Measurements from ENCODE around the gene CAMP. TPM values are rescaled to one million over a fixed set of nuclear protein-coding genes. Genes with fewer than 3 reads are reported as not detected.
"Not testable (repeated sequence)": the region's sequence is repeated elsewhere in the genome, so short reads cannot be mapped to it uniquely, and the experiment has no call there.

Gene CAMP
- total RNA-seq, 1 experiment from 2014 or later: not detected

- not testable (repeated sequence) for DNase-seq (ENCODE audit: extremely low read depth, low read depth)
Observed at GRCh38 chr3:48211776-48212175, 11.5 kb upstream of the CAMP start.

GRCh38 chr3:48214225-48214624, 9.1 kb upstream of the CAMP start:
- no peak for DNase-seq (ENCODE audit: extremely low read depth, low read depth)

- DNase-seq (ENCODE audit: extremely low read depth, low read depth): no peak
Observed at GRCh38 chr3:48215019-48215418, 8.3 kb upstream of the CAMP start.

- no peak for DNase-seq (ENCODE audit: extremely low read depth, low read depth)
Observed at GRCh38 chr3:48215466-48215865, 7.8 kb upstream of the CAMP start.

- DNase-seq (ENCODE audit: extremely low read depth, low read depth): no peak
Observed at GRCh38 chr3:48215876-48216275, 7.4 kb upstream of the CAMP start.

GRCh38 chr3:48217449-48217848, 5.8 kb upstream of the CAMP start:
- DNase-seq (ENCODE audit: extremely low read depth, low read depth): no peak

- DNase-seq (ENCODE audit: extremely low read depth, low read depth): no peak
Observed at GRCh38 chr3:48218537-48218936, 4.8 kb upstream of the CAMP start.

GRCh38 chr3:48219543-48219942, 3.8 kb upstream of the CAMP start:
- no peak for DNase-seq (ENCODE audit: extremely low read depth, low read depth)

GRCh38 chr3:48220746-48221145, 2.5 kb upstream of the CAMP start:
- no peak for DNase-seq (ENCODE audit: extremely low read depth, low read depth)

- no peak for DNase-seq (ENCODE audit: extremely low read depth, low read depth)
Observed at GRCh38 chr3:48225587-48225986, 2.3 kb downstream of the CAMP start.

GRCh38 chr3:48226939-48227338, 3.6 kb downstream of the CAMP start:
- no peak for DNase-seq (ENCODE audit: extremely low read depth, low read depth)

GRCh38 chr3:48232232-48232631, 8.9 kb downstream of the CAMP start:
- DNase-seq (ENCODE audit: extremely low read depth, low read depth): no peak

- DNase-seq (ENCODE audit: extremely low read depth, low read depth): peak; percentile 64
Observed at GRCh38 chr3:48232734-48233133, 9.4 kb downstream of the CAMP start.

- DNase-seq (ENCODE audit: extremely low read depth, low read depth): no peak
Observed at GRCh38 chr3:48233542-48233941, 10.2 kb downstream of the CAMP start.

GRCh38 chr3:48236531-48236930, 13.2 kb downstream of the CAMP start:
- no peak for DNase-seq (ENCODE audit: extremely low read depth, low read depth)

- no peak for DNase-seq (ENCODE audit: extremely low read depth, low read depth)
Observed at GRCh38 chr3:48238531-48239085, 15.3 kb downstream of the CAMP start.

GRCh38 chr3:48240000-48240963, 17.0 kb downstream of the CAMP start:
- no peak for DNase-seq (ENCODE audit: extremely low read depth, low read depth)

- DNase-seq (ENCODE audit: extremely low read depth, low read depth): no peak
Observed at GRCh38 chr3:48241796-48242455, 18.6 kb downstream of the CAMP start.

GRCh38 chr3:48243886-48244285, 20.6 kb downstream of the CAMP start:
- DNase-seq (ENCODE audit: extremely low read depth, low read depth): no peak

GRCh38 chr3:48244461-48244860, 21.2 kb downstream of the CAMP start:
- DNase-seq (ENCODE audit: extremely low read depth, low read depth): no peak

GRCh38 chr3:48245136-48245535, 21.8 kb downstream of the CAMP start:
- DNase-seq (ENCODE audit: extremely low read depth, low read depth): no peak

- DNase-seq (ENCODE audit: extremely low read depth, low read depth): no peak
Observed at GRCh38 chr3:48247401-48247811, 24.1 kb downstream of the CAMP start.

Data from NCI-H460 (cell line).